Mesodermal cell (in vitro differentiated cells): ENCODE results near the gene NMT1.

Experiments used
- H3K27ac ChIP-seq: 2 replicates; pipeline ENCODE4 v1.7.0; 2013; ENCODE audit warnings: mild to moderate bottlenecking, low read depth, low read length, moderate library complexity; ENCODE audit not compliant: severe bottlenecking
- H3K36me3 ChIP-seq: 2 replicates; pipeline ENCODE4 v1.7.1; 2013; ENCODE audit warnings: mild to moderate bottlenecking, low read length, moderate library complexity; ENCODE audit not compliant: control insufficient read depth, insufficient read depth
- H3K4me1 ChIP-seq: one replicate; pipeline ENCODE4 v1.7.1; 2013; ENCODE audit warnings: mild to moderate bottlenecking, low read length; ENCODE audit not compliant: insufficient read depth, control insufficient read depth, poor library complexity, severe bottlenecking
- H3K4me3 ChIP-seq: 2 replicates; pipeline ENCODE4 v1.7.0; 2013; ENCODE audit warnings: low read length, control low read depth, mild to moderate bottlenecking; ENCODE audit not compliant: insufficient read depth, poor library complexity, severe bottlenecking; ENCODE audit errors: extremely low read depth
- H3K9me3 ChIP-seq: 2 replicates; pipeline ENCODE4 v1.7.1; 2013; ENCODE audit warnings: mild to moderate bottlenecking, low read length, moderate library complexity; ENCODE audit not compliant: control insufficient read depth
- WGBS, 2 experiments: methylation state at CpG; one replicate each; pipeline ENCODE4 v1.1.5; 2013; ENCODE audit warnings: missing lambda C conversion rate in 2 of 2; ENCODE audit not compliant: insufficient coverage in 2 of 2; 5-methylcytosine and 5-hydroxymethylcytosine counted together

NMT1 gene

DNA sequence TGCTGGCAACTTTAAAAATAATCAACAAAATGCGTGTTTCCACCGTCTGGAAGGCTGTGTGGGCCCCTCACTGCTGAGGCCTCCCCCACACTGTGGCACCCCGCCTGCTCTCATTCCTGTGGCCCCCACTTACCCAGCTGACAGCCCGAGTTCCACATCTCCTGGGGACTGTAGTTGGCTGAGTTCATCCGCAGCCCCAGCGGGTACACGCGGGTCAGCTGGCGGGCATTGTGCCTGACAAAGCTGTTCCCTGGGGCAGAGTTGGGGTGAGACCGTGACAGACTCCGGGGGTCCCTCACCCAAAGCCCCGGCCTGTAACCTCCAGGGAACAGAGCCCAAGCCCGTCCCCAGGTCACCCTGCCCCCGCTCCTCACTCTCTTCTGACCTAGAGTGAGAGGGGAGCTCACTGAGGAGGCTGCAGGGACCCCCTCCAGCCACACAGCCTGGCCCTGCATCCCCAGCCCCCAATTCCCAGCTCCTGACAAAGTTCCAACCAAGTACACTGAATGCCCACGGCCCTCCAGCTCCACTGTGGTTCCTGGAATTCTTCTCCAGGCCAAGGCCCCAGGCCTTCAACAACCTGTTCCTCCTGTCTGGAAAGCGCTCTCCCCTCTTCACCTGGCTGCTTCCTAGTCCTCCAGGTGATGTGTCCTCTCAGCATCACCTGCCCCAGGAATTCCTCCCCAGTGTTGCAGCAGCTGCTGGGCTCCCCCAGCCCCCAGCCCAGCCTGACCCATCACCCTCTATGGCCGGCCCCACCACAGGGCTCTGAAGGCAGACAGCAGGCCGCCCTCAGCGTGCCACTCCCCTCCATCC, 53.2 kb downstream of the NMT1 start:
- Histone ChIP-seq H3K27ac (no peak overlapping the region), H3K36me3 (peaks cover 23% of the 10 kb centered on the region), H3K4me3 (no peak overlapping the region), H3K4me1 (peaks cover 11% of the 10 kb centered on the region), H3K9me3 (no peaks in the 10 kb centered on the region)
- WGBS, 2 experiments, result 91 to 95% methylated on average over 14 to 16 of the region's 19 CpGs

DNA sequence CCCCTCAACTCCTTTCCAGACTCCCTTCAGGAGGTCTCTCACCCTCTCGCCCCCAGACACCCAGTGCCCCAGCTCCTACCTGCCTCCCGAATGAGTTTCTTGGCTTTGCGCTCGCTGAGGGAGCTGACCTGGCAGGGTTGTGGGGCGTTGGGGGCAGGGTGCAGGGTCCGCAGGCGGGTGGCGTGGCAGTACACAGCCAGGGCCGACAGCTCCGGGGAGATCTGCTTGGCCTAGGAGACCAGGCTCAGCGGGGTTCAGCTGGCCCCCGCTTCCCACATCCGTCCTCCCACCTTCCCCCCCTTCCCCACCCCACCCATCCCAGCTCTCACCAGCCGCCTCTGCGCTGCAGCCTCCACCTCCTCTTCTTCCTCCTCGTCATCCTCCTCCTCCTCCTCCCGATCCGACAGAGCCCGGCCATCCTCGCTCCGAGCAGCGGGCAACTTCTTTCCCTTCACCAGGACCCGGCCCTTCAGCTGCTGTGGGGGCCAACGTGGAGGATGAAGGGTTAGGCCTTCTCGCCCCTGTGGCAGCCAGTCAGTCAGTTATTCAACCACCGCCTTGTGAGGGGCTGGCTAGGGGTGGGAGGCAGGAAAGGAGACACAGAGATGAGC, 54.0 kb downstream of the NMT1 start:
- peaks cover 11% of the 10 kb centered on the region for H3K4me1 ChIP-seq
- H3K4me3 ChIP-seq, result no peak overlapping the region
- WGBS, 2 experiments, result 92 to 94% methylated on average over 9 to 14 of the region's 26 CpGs
- no peaks in the 10 kb centered on the region for H3K9me3 ChIP-seq
- no peak overlapping the region for H3K27ac ChIP-seq
- H3K36me3 ChIP-seq, result peaks cover 28% of the 10 kb centered on the region

- H3K27ac ChIP-seq, result no peak overlapping the region
- H3K9me3 ChIP-seq, result no peaks in the 10 kb centered on the region
- peaks cover 11% of the 10 kb centered on the region for H3K4me1 ChIP-seq
- H3K36me3 ChIP-seq, result peaks cover 32% of the 10 kb centered on the region
- 88 to 94% methylated on average over 6 to 7 of the region's 11 CpGs for WGBS, 2 experiments
- H3K4me3 ChIP-seq, result no peak overlapping the region
These were observed 54.8 kb downstream of the NMT1 start for GRCh38 chr17:45115871-45116270.

GRCh38 chr17:45116434-45117016, 55.4 kb downstream of the NMT1 start:
- H3K36me3 ChIP-seq, result peaks cover 32% of the 10 kb centered on the region
- no peak overlapping the region for H3K4me3 ChIP-seq
- no peak overlapping the region for H3K27ac ChIP-seq
- peaks cover 11% of the 10 kb centered on the region for H3K4me1 ChIP-seq
- H3K9me3 ChIP-seq, result no peaks in the 10 kb centered on the region
- WGBS, 2 experiments, result 82 to 93% methylated on average over 3 to 6 of the region's 10 CpGs

DNA sequence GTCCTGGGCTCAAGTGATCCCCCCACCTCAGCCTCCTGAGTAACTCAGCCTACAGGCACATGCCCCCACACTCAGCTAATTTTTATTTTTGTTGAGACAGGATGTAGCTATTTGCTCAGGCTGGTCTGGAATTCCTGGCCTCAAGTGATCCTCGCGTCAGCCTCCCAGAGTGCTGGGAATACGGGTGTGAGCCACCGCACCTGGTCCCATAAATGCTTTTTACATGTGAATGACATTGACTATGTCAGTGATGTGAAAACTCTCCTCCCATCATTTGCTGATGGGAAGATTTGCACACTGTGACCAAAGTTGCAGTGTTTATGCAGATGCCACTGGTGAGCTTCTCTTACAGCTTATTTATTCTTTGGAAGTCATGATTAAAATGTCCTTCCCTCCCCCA, 56.2 kb downstream of the NMT1 start:
- Histone ChIP-seq H3K4me3 (no peak overlapping the region), H3K9me3 (no peaks in the 10 kb centered on the region), H3K4me1 (peaks cover 12% of the 10 kb centered on the region), H3K27ac (no peak overlapping the region), H3K36me3 (peaks cover 30% of the 10 kb centered on the region)
- 95 to 100% methylated on average over 2 to 4 of the region's 4 CpGs for WGBS, 2 experiments

DNA sequence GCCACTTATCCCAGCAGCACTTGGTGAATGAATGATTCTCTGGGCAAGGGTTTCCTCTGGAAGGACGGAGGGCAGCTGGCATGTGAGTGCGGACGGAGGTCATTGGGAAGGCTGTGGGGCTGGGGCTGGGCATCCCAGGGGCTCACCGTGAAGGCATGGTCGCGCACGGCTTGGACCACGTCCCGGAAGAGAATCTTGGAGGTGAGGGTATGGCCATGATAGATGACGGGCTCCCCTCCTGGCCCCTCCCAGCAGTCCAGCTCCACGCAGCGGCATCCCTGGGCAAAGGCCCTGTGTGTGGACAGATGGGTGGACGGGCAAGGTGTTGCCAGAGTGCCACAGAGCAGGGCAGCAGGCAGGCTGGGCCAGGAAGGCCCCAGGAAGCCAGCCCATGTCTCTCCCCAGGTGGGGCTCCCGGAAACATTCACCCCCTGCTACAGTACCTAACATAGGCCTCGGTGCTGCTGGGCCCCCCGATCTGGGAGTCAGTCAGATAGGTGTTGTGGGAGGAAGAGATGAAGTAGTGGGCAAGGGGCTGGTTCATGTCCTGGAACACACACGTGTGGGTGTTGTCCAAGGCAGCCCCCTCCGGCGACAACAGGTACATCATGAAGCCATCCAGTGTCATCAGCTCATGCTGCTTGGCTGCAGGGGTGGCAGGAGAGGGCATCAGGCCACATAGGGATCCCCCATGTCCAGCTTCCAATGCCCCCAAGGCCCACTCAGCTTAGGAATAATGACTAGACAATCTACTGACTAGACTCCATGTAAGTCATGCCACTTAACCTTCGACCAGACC, 56.9 kb downstream of the NMT1 start:
- peaks cover 23% of the 10 kb centered on the region for H3K36me3 ChIP-seq
- 97 to 98% methylated on average over 16 to 19 of the region's 20 CpGs for WGBS, 2 experiments
- no peak overlapping the region for H3K27ac ChIP-seq
- H3K9me3 ChIP-seq, result no peaks in the 10 kb centered on the region
- H3K4me3 ChIP-seq, result no peak overlapping the region
- H3K4me1 ChIP-seq, result peaks cover 19% of the 10 kb centered on the region

DNA sequence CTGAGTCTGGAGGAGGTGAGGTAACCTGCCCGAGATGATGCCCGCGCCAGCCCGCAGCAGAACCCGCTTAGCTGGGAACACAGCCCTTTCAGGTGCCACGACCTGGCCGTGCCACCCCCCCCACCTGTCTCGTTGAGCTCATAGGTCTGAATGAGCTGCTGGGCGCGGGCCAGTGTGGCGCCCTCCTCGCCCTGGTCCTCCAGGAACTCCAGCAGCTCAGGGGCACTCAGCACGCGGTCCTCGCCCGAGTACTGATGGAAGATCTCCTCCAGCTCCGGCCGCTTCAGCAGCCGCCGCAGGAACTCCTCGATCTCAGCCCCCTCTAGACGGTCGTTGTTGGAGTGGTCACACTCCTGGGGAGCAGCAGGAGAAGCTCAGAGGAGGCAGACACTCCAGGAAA, 57.6 kb downstream of the NMT1 start:
- H3K4me1 ChIP-seq, result peaks cover 25% of the 10 kb centered on the region
- H3K9me3 ChIP-seq, result no peaks in the 10 kb centered on the region
- H3K36me3 ChIP-seq, result peaks cover 20% of the 10 kb centered on the region
- no peak overlapping the region for H3K27ac ChIP-seq
- H3K4me3 ChIP-seq, result no peak overlapping the region
- 94 to 95% methylated on average over 12 to 21 of the region's 23 CpGs for WGBS, 2 experiments

- 88 to 96% methylated on average over 5 to 8 of the region's 8 CpGs for WGBS, 2 experiments
- Histone ChIP-seq H3K36me3 (peaks cover 20% of the 10 kb centered on the region), H3K4me3 (no peak overlapping the region), H3K27ac (no peak overlapping the region), H3K9me3 (no peaks in the 10 kb centered on the region), H3K4me1 (peaks cover 37% of the 10 kb centered on the region)
These were observed 58.8 kb downstream of the NMT1 start for GRCh38 chr17:45119964-45120363.

- WGBS, 2 experiments, result 92 to 95% methylated on average over 22 of the region's 22 CpGs
- H3K36me3 ChIP-seq, result peaks cover 20% of the 10 kb centered on the region
- peaks cover 40% of the 10 kb centered on the region for H3K4me1 ChIP-seq
These were observed 59.4 kb downstream of the NMT1 start for GRCh38 chr17:45120558-45120957.

GRCh38 chr17:45121055-45121454, 59.9 kb downstream of the NMT1 start:
- Histone ChIP-seq H3K4me3 (no peak overlapping the region), H3K27ac (no peak overlapping the region), H3K36me3 (peaks cover 20% of the 10 kb centered on the region), H3K9me3 (no peaks in the 10 kb centered on the region), H3K4me1 (peaks cover 36% of the 10 kb centered on the region)
- WGBS, 2 experiments, result 96 to 97% methylated on average over 44 to 45 of the region's 45 CpGs

More at GRCh38 chr17:45120558-45120957, 59.4 kb downstream of the NMT1 start:
- Histone ChIP-seq H3K9me3 (no peaks in the 10 kb centered on the region), H3K27ac (no peak overlapping the region), H3K4me3 (no peak overlapping the region)
